Osteocyte (in vitro differentiated cells): ENCODE results near the gene KCNC1. TPM values are rescaled to one million over a fixed set of nuclear protein-coding genes. Genes with fewer than 3 reads are reported as not detected.

ENCODE experiments used
- DNase-seq: peaks from one replicate; pipeline ENCODE4 v3.0.0; 2021; ENCODE audit warnings: mixed read lengths; ENCODE audit not compliant: unreplicated experiment; ENCODE audit errors: extremely low spot score
- H3K27ac Mint-ChIP-seq: one replicate; pipeline ENCODE4 v1.8.0; 2021; ENCODE audit warnings: mild to moderate bottlenecking, mixed read lengths; ENCODE audit not compliant: unreplicated experiment
- H3K27me3 Mint-ChIP-seq: one replicate; pipeline ENCODE4 v1.8.0; 2021; ENCODE audit warnings: mixed read lengths; ENCODE audit not compliant: unreplicated experiment
- H3K36me3 Mint-ChIP-seq: one replicate; pipeline ENCODE4 v1.8.0; 2021; ENCODE audit warnings: mixed read lengths; ENCODE audit not compliant: unreplicated experiment
- H3K4me1 Mint-ChIP-seq: one replicate; pipeline ENCODE4 v1.8.0; 2021; ENCODE audit warnings: mixed read lengths; ENCODE audit not compliant: unreplicated experiment
- H3K4me3 Mint-ChIP-seq: one replicate; pipeline ENCODE4 v1.8.0; 2021; ENCODE audit warnings: mild to moderate bottlenecking, moderate library complexity, mixed read lengths; ENCODE audit not compliant: unreplicated experiment
- H3K9me3 Mint-ChIP-seq: one replicate; pipeline ENCODE4 v1.8.0; 2021; ENCODE audit warnings: mixed read lengths; ENCODE audit not compliant: unreplicated experiment
- CTCF ChIP-seq: fragments of 200-600 bp; sonication (generic); IDR thresholded peaks from 2 replicates; pipeline ENCODE4 v1.5.0; 2021; ENCODE audit warnings: antibody characterized with exemption, mild to moderate bottlenecking, moderate library complexity
- total RNA-seq: library from RNA; stranded (reverse); gene quantifications from 2 replicates; pipeline ENCODE4 v1.2.1, GENCODE V29; 2021

KCNC1 gene
- total RNA-seq, 1 donor from 2014 or later = not detected

DNA sequence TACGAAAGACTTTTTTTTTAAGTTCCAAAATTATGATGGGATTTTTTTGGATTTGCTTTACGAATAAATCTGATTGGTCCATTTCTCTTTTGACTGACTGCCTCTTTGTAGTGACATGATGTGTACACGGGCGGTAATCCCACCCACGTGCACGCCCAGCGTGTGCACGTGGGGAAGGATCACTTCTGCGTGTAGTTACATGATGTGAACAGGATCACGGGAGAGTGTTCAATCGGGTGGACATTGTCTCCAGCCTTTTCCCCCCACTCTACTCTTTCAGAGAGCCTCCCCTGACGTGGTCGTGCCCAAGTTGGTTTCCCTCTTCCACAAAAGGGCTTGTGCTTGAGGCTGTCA lies 43.1 kb downstream of the KCNC1 start:
- no peaks in the 10 kb centered on the region for H3K4me1 Mint-ChIP-seq
- no peaks in the 10 kb centered on the region for H3K27me3 Mint-ChIP-seq
- no peaks in the 10 kb centered on the region for H3K36me3 Mint-ChIP-seq
- TF ChIP-seq CTCF = no peak
- H3K4me3 Mint-ChIP-seq = no peak overlapping the region
- no peaks in the 10 kb centered on the region for H3K9me3 Mint-ChIP-seq
- no peak for DNase-seq
- H3K27ac Mint-ChIP-seq = no peak overlapping the region

DNA sequence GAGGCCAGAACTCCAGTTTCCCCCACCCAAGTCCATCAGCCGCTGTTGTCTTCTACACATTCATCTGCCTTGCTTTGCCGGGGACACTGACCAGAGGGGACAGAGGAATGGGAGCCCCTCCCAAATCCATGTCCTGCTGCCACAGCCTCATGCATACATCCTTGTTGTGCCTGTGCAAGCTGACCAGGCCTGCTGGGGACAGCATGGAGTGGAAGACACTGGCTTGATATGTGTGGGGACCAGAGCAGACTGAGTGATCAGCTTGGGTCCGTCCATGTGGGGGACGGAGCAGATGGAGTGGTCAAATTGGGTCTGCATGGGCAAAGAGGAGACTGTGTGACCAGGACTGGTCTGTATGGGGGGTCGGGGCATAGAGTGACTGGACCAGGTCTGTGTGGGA lies 43.8 kb downstream of the KCNC1 start:
- no peak overlapping the region for H3K4me3 Mint-ChIP-seq
- H3K27me3 Mint-ChIP-seq = no peaks in the 10 kb centered on the region
- H3K9me3 Mint-ChIP-seq = no peaks in the 10 kb centered on the region
- no peak overlapping the region for H3K27ac Mint-ChIP-seq
- no peak for TF ChIP-seq CTCF
- H3K36me3 Mint-ChIP-seq = no peaks in the 10 kb centered on the region
- H3K4me1 Mint-ChIP-seq = no peaks in the 10 kb centered on the region
- no peak for DNase-seq

- H3K27ac Mint-ChIP-seq = no peak overlapping the region
Measured at GRCh38 chr11:17778956-17779860, 44.6 kb downstream of the KCNC1 start.

DNA sequence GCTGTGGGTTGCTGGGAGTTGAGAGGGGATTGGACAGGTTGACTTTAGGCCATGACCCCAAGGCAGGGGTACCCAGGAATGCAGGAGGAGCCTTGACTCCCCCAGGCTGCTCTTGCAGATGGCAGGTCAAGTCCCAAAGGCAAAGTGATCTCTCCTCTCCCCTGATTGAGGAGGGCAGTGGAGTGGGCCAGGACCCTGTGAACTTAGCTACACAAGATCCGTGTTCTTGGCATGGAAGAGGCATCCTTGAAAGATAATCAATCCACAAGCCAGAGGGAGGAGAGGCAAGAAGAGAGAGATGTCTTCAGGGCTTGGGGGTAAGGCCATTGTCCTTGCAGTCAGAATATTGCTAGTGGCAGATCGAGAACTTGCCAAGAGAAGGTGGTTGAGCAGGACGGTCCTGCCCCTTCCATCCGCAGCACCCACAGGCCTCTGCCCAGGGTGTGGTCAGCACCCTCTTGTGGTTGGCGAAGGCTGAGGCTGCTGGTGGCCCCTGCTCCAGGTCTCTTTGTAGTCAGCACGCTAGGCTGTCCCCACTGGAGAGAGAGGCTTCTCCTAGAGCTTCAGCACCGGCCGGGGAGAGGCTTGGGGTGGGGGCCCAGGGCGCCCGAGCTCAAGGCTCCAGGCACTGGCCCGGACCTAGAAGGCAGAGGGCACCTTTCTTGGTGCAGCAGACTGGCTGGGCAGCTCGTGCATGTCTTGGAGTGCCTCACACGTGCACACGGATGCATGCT lies 45.4 kb downstream of the KCNC1 start:
- no peak for DNase-seq
- H3K4me3 Mint-ChIP-seq = no peak overlapping the region
- H3K36me3 Mint-ChIP-seq = no peaks in the 10 kb centered on the region

More at GRCh38 chr11:17778956-17779860, 44.6 kb downstream of the KCNC1 start:
- Mint-ChIP-seq H3K9me3 (no peaks in the 10 kb centered on the region), H3K36me3 (no peaks in the 10 kb centered on the region), H3K4me3 (no peak overlapping the region), H3K4me1 (no peaks in the 10 kb centered on the region), H3K27me3 (no peaks in the 10 kb centered on the region)
- no peak for DNase-seq
- no peak for TF ChIP-seq CTCF

More for the DNA sequence above, 45.4 kb downstream of the KCNC1 start:
- Mint-ChIP-seq H3K27ac (no peak overlapping the region), H3K4me1 (no peaks in the 10 kb centered on the region), H3K27me3 (no peaks in the 10 kb centered on the region), H3K9me3 (no peaks in the 10 kb centered on the region)
- no peak for TF ChIP-seq CTCF
